NCI-H510A treated with DMSO at 0.1 percent for 48 hours (cell line): ENCODE measurements around the gene SFMBT2.

Experiments used
- DNase-seq: peaks from one replicate; lab custom pipeline; 2025; lab: John Stamatoyannopoulos, UW

SFMBT2 gene

GRCh38 chr10:7425691-7426090, 14.9 kb upstream of the SFMBT2 start:
- no peak for DNase-seq

GRCh38 chr10:7424919-7425318, 14.1 kb upstream of the SFMBT2 start:
- DNase-seq = no peak

GRCh38 chr10:7424315-7424714, 13.5 kb upstream of the SFMBT2 start:
- no peak for DNase-seq

GRCh38 chr10:7423521-7423920, 12.7 kb upstream of the SFMBT2 start:
- DNase-seq = no peak

GRCh38 chr10:7421526-7421925, 10.7 kb upstream of the SFMBT2 start:
- DNase-seq = no peak

GRCh38 chr10:7419998-7420397, 9.2 kb upstream of the SFMBT2 start:
- DNase-seq = no peak

GRCh38 chr10:7417807-7418206, 7.0 kb upstream of the SFMBT2 start:
- no peak for DNase-seq

- DNase-seq = no peak
Measured at GRCh38 chr10:7417103-7417623, 6.3 kb upstream of the SFMBT2 start.

GRCh38 chr10:7414766-7415165, 3.9 kb upstream of the SFMBT2 start:
- DNase-seq = no peak

- DNase-seq = no peak
Measured at GRCh38 chr10:7412928-7413282, 2.1 kb upstream of the SFMBT2 start.

- no peak for DNase-seq
Measured at GRCh38 chr10:7412237-7412927, 1.5 kb upstream of the SFMBT2 start.

GRCh38 chr10:7411671-7412128, 866 bp upstream of the SFMBT2 start:
- no peak for DNase-seq

GRCh38 chr10:7410301-7410861, 453 bp downstream of the SFMBT2 start:
- no peak for DNase-seq

GRCh38 chr10:7409732-7410168, 1.1 kb downstream of the SFMBT2 start:
- no peak for DNase-seq

- no peak for DNase-seq
Measured at GRCh38 chr10:7409045-7409731, 1.6 kb downstream of the SFMBT2 start.

GRCh38 chr10:7408291-7409044, 2.4 kb downstream of the SFMBT2 start:
- no peak for DNase-seq

- no peak for DNase-seq
Measured at GRCh38 chr10:7407368-7408290, 3.2 kb downstream of the SFMBT2 start.

- DNase-seq = no peak
Measured at GRCh38 chr10:7406712-7407333, 4.0 kb downstream of the SFMBT2 start.

- DNase-seq = no peak
Measured at GRCh38 chr10:7405637-7406036, 5.2 kb downstream of the SFMBT2 start.

GRCh38 chr10:7403620-7404019, 7.2 kb downstream of the SFMBT2 start:
- no peak for DNase-seq

GRCh38 chr10:7401782-7402181, 9.1 kb downstream of the SFMBT2 start:
- DNase-seq = no peak
